HG02981 (cell line): Measurements from ENCODE around the gene CCDC34.

ENCODE experiments used
- ATAC-seq: cut with Tn5 transposase; IDR thresholded peaks from one replicate; pipeline ENCODE4 v1.9.1; 2021; ENCODE audit warnings: mild to moderate bottlenecking, moderate library complexity; ENCODE audit not compliant: unreplicated experiment

CCDC34 gene

GRCh38 chr11:27292637-27293010 lies 70.4 kb downstream of the CCDC34 start:
- ATAC-seq: no peak

GRCh38 chr11:27291954-27292636 lies 70.9 kb downstream of the CCDC34 start:
- ATAC-seq: no peak

GRCh38 chr11:27291302-27291889 lies 71.6 kb downstream of the CCDC34 start:
- ATAC-seq: no peak

GRCh38 chr11:27290261-27291050 lies 72.6 kb downstream of the CCDC34 start:
- no peak for ATAC-seq
